ENCODE data around the gene PSME3.

PSME3 gene

GRCh38 chr17:42806249-42806648, 26.9 kb upstream of the PSME3 start:
- no peak overlapping the region for H3K4me3 ChIP-seq (ENCODE audit: low read depth, low read length)
- CTCF ChIA-PET = interaction anchor here (0.6 to 1.0 kb wide), 2 partner anchors 8 to 18 kb away, joined by 3 to 5 read pairs; partner anchors contain the start of gene BECN1
- TF ChIP-seq CTCF (IDR thresholded peaks at IDR 0.05; ENCODE audit: insufficient read depth, low read length, missing control alignments) = no peak
- DNase-seq (ENCODE audit: low read depth, low spot score) = no peak
- POLR2A ChIA-PET = no interaction called here

DNA sequence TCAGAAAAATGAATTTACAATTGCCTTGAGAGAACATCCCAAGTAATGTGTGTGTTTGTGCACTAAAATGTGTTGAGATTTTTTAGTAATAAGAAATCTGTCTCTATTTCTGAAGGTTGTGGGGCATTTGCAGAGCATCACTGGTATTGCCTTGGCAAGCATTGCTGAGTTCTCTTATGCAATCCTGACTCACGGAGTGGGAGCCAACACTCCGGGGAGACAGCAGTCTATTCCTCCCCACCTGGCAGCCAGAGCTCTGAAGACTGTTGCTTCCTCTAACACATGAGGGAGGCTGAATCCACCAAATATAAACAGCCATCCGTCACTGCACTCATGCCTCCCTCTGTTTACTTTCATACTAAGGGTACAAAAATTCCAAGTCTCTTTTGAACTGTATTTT, 23.9 kb upstream of the PSME3 start:
- DNase-seq (ENCODE audit: low read depth, low spot score) = no peak
- POLR2A ChIA-PET = interaction anchor here (1.2 to 1.6 kb wide), 2 partner anchors 14 to 15 kb away, joined by 5 read pairs; partner anchors contain the start of gene BECN1

GRCh38 chr17:42814633-42815399, 18.4 kb upstream of the PSME3 start:
- H3K4me3 ChIP-seq (ENCODE audit: low read depth, low read length) = no peak overlapping the region
- no peak for TF ChIP-seq CTCF (IDR thresholded peaks at IDR 0.05; ENCODE audit: insufficient read depth, low read length, missing control alignments)
- ChIA-PET CTCF (interaction anchor here (0.6 to 10.6 kb wide), 8 partner anchors 7 to 236 kb away, joined by 3 to 134 read pairs (median 4); partner anchors contain the start of gene BECN1), POLR2A (interaction anchor here (0.6 to 1.5 kb wide), 4 partner anchors 9 to 501 kb away, joined by 3 to 5 read pairs (median 4); partner anchors contain the start of gene BECN1)
- peak; percentile 57 for DNase-seq (ENCODE audit: low read depth, low spot score)

More for the DNA sequence above, 23.9 kb upstream of the PSME3 start:
- no peak overlapping the region for H3K4me3 ChIP-seq (ENCODE audit: low read depth, low read length)
- no peak for TF ChIP-seq CTCF (IDR thresholded peaks at IDR 0.05; ENCODE audit: insufficient read depth, low read length, missing control alignments)
- CTCF ChIA-PET = interaction anchor here (1.2 to 10.6 kb wide), 2 partner anchors 11 to 12 kb away, joined by 3 to 134 read pairs; partner anchors contain the start of genes BECN1, CNTD1 and COA3

DNA sequence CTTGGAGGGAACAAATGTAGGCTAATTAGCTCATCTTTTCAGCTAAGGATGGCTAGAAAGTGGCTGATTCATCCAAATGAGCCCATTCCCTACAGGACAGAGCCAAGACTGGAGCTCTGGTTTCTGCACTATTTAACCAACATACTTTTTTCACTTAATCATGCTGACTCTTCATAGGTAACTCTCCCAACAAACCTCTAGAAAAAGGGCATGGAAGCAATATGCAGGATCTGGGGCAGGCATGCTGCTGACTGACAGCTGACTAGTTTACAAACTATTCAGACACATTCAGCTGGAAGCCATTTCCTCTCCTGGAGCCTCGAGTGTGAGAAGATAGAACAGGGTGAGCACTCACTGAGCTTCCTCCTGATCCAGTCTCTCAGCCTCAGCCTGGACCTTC, 15.3 kb upstream of the PSME3 start:
- H3K4me3 ChIP-seq (ENCODE audit: low read depth, low read length) = no peak overlapping the region
- CTCF ChIA-PET = interaction anchor here (1.0 to 8.7 kb wide), 10 partner anchors 6 to 121 kb away, joined by 3 to 134 read pairs (median 4); partner anchors contain the start of genes AOC2, PSME3 and RAMP2
- POLR2A ChIA-PET = interaction anchor here (1.1 kb wide), 1 partner anchor 20 kb away, joined by 3 read pairs; the partner anchor contains the start of gene COA3
- no peak for DNase-seq (ENCODE audit: low read depth, low spot score)
- no peak for TF ChIP-seq CTCF (IDR thresholded peaks at IDR 0.05; ENCODE audit: insufficient read depth, low read length, missing control alignments)

DNA sequence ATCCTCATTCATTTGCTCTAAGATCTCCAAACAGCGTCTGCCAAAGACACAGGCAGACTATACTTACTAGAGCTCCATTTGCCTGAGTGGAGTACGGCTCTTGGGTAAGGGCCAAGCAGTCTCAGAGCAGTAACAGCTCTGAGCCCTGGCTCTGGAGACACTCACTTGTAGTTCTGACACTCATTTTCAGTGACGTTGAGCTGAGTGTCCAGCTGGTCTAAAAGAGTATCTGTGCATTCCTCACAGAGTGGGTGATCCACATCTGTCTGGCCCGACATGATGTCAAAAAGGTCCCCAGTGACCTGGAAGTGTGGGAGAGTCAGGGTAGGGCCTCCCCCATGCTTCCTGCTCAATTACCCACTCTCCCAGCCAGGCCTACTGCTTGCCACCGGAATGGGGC, 14.8 kb upstream of the PSME3 start:
- POLR2A ChIA-PET = interaction anchor here (1.1 kb wide), 1 partner anchor 20 kb away, joined by 3 read pairs; the partner anchor contains the start of gene COA3
- DNase-seq (ENCODE audit: low read depth, low spot score) = no peak
- TF ChIP-seq CTCF (IDR thresholded peaks at IDR 0.05; ENCODE audit: insufficient read depth, low read length, missing control alignments) = no peak
- H3K4me3 ChIP-seq (ENCODE audit: low read depth, low read length) = no peak overlapping the region
- CTCF ChIA-PET = interaction anchor here (0.9 to 8.7 kb wide), 13 partner anchors 6 to 120 kb away, joined by 3 to 134 read pairs (median 4); partner anchors contain the start of genes AOC2, PSME3 and RAMP2
